H1 (cell line): ENCODE data around the gene ZNF229.

Experiments
- RAD21 ChIP-seq, 2 experiments: IDR thresholded peaks in 1 of 2; conservative IDR thresholded peaks in 1 of 2; 2 replicates each; pipeline ENCODE4 v1.6.1; 2011; ENCODE audit warnings: low read depth in 2 of 2, low read length in 2 of 2, improper control_type of control experiment in 1 of 2, inconsistent platforms in 1 of 2, mild to moderate bottlenecking in 1 of 2, moderate library complexity in 1 of 2
- TAF1 ChIP-seq: IDR thresholded peaks from 2 replicates; pipeline ENCODE4 v1.6.1; 2011; ENCODE audit warnings: mild to moderate bottlenecking, low read depth, low read length

DNA sequence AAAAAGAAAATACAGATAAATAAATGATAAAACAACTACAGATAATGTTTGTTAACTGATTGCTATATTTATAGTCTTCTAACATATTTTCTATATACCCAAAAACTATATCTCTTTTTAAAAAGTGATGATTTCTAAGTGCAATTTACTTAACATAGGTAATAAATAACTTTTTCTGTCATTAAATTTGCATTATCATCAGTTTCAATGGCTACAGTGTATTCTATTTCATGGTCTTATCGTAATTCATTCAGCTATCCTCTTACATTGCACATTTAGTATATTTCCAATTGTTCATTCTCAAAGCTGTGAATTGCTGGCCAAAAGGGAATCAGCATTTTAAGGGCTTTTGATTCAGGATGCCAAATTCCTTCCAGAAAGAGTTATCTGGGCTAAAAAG lies 48.4 kb upstream of the ZNF229 start:
- TF ChIP-seq TAF1, result no peak
- TF ChIP-seq RAD21 (IDR thresholded peaks at IDR 0.05 in 1 of 2, conservative IDR thresholded peaks at IDR 0.05 in 1 of 2; ENCODE audit: low read depth in 2 of 2, low read length in 2 of 2), result no peak
